ENCODE data around the gene RNGTT.
A peak's percentile ranks its signal among the peaks of the same experiment; 100 is the strongest.

Gene RNGTT

DNA sequence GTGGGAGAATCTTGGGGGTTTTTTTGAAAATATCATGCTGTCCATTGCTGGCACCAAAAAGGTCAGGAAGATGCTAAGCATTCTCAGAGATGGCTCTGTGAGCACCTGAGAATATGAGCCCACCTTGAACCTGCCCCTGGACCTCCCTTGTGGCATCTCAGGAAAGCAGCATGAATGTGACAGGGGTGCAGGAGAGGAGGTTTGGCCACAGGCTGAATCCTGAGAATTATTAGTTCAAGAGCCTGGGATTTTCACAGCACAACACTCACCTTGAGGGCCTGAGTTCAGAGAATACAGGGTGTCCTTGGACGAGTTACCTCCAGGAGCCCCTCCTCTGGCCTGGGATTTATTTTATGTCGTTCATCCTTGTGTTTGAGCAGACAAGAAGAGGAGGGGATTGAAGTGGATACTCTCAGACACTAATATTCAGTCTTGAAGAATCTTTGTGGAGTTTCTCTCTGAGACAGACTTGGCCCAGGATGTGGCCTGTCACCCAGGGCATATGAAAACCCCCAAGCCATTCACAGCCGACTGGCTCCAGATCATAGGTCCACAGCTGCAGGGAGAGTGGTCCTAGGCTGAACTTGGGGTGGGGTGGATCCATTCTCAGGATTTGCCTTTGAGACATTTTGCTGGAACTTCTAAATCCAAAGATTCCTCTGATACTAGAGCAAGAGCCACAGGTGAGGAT lies 390.8 kb downstream of the RNGTT start:
- Histone ChIP-seq H3K27me3 (ENCODE audit: control insufficient read depth in 1 of 2, insufficient read depth in 2 of 2, low read length in 2 of 2) (no peaks in the 10 kb centered on the region), H3K27ac (ENCODE audit: low read length) (no peak overlapping the region), H3K4me3 (ENCODE audit: low read length in 2 of 2) (no peak overlapping the region), H3K9me3 (ENCODE audit: control insufficient read depth in 2 of 2, low read length in 2 of 2) (no peaks in the 10 kb centered on the region), H3K9ac (ENCODE audit: low read length in 2 of 2) (no peak overlapping the region), H3K4me1 (ENCODE audit: control insufficient read depth, insufficient read depth, low read length) (no peaks in the 10 kb centered on the region), H3K36me3 (ENCODE audit: control insufficient read depth in 2 of 2, insufficient read depth in 2 of 2, low read length in 2 of 2) (no peaks in the 10 kb centered on the region)

DNA sequence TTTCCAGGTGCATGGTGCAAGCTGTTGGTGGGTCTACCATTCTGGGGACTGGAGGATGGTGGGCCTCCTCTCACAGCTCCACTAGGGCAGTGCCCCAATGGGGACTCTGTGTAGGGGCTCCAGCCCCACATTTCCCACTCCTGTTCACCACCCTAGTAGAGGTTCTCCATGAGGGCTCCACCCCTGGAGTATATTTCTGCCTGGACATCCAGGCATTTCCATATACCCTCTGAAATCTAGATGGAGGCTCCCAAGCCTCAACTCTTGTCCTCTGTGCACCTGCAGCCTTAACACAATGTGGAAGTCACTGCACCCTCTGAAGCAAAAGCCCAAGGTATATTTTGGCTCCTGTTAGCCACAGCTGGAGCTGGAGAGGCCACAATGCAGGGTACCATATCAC lies 393.5 kb downstream of the RNGTT start:
- H3K27ac ChIP-seq (ENCODE audit: low read length), result no peak overlapping the region
- no peaks in the 10 kb centered on the region for H3K9me3 ChIP-seq (ENCODE audit: control insufficient read depth in 2 of 2, low read length in 2 of 2)
- H3K4me1 ChIP-seq (ENCODE audit: control insufficient read depth, insufficient read depth, low read length), result no peaks in the 10 kb centered on the region
- no peaks in the 10 kb centered on the region for H3K36me3 ChIP-seq (ENCODE audit: control insufficient read depth in 2 of 2, insufficient read depth in 2 of 2, low read length in 2 of 2)
- H3K9ac ChIP-seq (ENCODE audit: low read length in 2 of 2), result no peak overlapping the region
- H3K27me3 ChIP-seq (ENCODE audit: control insufficient read depth in 1 of 2, insufficient read depth in 2 of 2, low read length in 2 of 2), result no peaks in the 10 kb centered on the region
- no peak overlapping the region for H3K4me3 ChIP-seq (ENCODE audit: low read length in 2 of 2)

DNA sequence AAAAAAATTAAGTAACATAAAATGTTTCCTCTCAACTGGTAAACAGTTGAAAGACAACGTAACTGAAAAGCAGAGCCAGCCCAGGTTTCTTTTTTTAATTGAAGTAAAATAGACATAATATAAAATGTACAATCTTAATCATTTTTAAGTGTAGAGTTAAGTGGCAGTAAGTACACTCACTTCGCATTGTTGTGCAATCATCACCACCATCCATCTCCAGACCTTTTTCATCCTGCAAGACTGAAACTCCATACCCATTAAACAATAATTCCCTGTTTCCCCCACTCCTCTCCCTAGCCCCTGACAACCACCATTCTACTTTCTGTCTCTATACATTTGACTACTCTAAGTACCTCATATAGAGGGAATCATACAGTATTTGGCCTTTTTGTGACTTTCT lies 395.7 kb downstream of the RNGTT start:
- Histone ChIP-seq H3K27me3 (ENCODE audit: control insufficient read depth in 1 of 2, insufficient read depth in 2 of 2, low read length in 2 of 2) (no peaks in the 10 kb centered on the region), H3K9me3 (ENCODE audit: control insufficient read depth in 2 of 2, low read length in 2 of 2) (no peaks in the 10 kb centered on the region), H3K4me3 (ENCODE audit: low read length in 2 of 2) (no peak overlapping the region), H3K27ac (ENCODE audit: low read length) (no peak overlapping the region), H3K36me3 (ENCODE audit: control insufficient read depth in 2 of 2, insufficient read depth in 2 of 2, low read length in 2 of 2) (no peaks in the 10 kb centered on the region), H3K4me1 (ENCODE audit: control insufficient read depth, insufficient read depth, low read length) (peaks cover 2% of the 10 kb centered on the region), H3K9ac (ENCODE audit: low read length in 2 of 2) (no peak overlapping the region)

DNA sequence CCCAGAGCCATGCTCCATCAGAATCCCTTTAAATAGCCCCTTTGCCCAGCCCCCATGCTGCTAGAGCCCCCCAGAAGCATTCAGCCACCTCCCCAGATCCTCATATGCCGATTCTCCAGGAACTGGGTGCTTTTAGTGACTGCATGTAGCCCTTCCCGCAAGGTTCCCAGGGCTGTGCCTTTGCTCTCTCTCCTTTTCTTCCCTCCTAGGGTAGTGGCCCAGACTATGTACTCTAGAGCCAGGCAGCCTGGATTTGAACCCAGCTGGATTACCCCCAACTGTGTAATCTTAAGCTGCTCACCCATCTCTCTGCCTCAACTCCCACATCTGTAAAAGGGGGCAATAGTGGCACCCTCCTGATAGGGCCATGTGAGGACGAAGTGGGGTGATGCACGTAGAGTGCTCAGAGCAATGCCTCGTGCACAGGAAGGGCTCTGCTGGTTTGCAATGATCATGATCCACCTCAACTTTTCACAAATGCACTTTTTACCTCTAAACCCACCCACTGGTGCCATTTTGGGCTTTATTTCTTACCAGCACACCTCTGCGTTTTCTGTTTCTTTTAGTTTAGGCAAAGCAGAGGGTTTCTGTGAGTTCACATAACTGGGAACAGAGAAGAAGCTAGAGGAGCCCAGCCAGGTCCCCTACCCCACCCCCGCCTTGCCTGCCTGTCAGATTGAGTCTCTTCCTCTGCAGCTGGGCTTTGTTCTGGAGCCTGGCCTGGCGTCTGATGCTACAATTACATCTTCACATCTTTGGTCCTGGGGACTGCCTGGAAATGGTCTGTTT lies 396.5 kb downstream of the RNGTT start:
- Histone ChIP-seq H3K27me3 (ENCODE audit: control insufficient read depth in 1 of 2, insufficient read depth in 2 of 2, low read length in 2 of 2) (no peaks in the 10 kb centered on the region), H3K4me3 (ENCODE audit: low read length in 2 of 2) (no peak overlapping the region), H3K27ac (ENCODE audit: low read length) (no peak overlapping the region), H3K9me3 (ENCODE audit: control insufficient read depth in 2 of 2, low read length in 2 of 2) (no peaks in the 10 kb centered on the region), H3K36me3 (ENCODE audit: control insufficient read depth in 2 of 2, insufficient read depth in 2 of 2, low read length in 2 of 2) (no peaks in the 10 kb centered on the region), H3K4me1 (ENCODE audit: control insufficient read depth, insufficient read depth, low read length) (peaks cover 2% of the 10 kb centered on the region), H3K9ac (ENCODE audit: low read length in 2 of 2) (no peak overlapping the region)

DNA sequence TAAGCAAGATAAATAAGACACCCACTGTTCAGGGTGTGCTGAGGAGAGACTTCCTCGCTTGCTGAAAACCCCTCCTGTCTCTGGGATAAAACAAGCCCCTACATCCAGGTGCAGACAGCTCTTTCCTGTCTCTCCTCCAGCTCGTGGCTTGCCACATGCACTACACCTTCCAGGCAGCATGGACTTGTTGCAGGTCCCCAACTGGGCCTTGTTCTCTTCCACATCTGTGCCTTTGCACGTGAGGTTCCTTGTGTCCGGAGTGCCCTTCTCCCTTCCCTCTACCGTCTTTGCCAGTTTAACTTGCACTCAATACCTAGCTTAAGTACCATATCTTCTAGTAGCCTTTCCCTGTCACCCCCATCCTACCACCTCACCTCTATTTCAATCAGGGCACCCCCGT lies 397.6 kb downstream of the RNGTT start:
- no peaks in the 10 kb centered on the region for H3K27me3 ChIP-seq (ENCODE audit: control insufficient read depth in 1 of 2, insufficient read depth in 2 of 2, low read length in 2 of 2)
- no peaks in the 10 kb centered on the region for H3K36me3 ChIP-seq (ENCODE audit: control insufficient read depth in 2 of 2, insufficient read depth in 2 of 2, low read length in 2 of 2)
- peaks cover 2% of the 10 kb centered on the region for H3K4me1 ChIP-seq (ENCODE audit: control insufficient read depth, insufficient read depth, low read length)
- H3K9me3 ChIP-seq (ENCODE audit: control insufficient read depth in 2 of 2, low read length in 2 of 2), result no peaks in the 10 kb centered on the region
- H3K9ac ChIP-seq (ENCODE audit: low read length in 2 of 2), result no peak overlapping the region
- no peak overlapping the region for H3K27ac ChIP-seq (ENCODE audit: low read length)
- H3K4me3 ChIP-seq (ENCODE audit: low read length in 2 of 2), result no peak overlapping the region

DNA sequence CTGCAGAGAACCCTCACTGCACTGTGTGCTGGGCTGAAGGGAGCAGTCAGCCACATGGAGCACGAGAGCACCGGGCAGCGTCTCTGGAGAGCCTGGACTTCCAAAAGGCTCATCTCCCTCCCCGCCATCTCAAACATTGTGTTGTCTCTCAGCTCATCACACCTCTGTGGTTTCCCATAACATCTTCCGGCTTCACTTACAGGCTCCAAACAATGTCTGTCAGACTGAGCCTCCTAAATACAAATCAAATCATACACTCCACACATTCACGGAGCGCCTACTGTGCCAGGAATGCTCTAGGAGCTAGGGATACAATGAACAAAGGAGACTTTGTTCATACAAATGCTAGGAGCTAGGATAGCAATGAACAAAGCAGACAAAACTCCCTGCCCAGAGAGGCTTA lies 398.0 kb downstream of the RNGTT start:
- H3K9me3 ChIP-seq (ENCODE audit: control insufficient read depth in 2 of 2, low read length in 2 of 2), result no peaks in the 10 kb centered on the region
- H3K27ac ChIP-seq (ENCODE audit: low read length), result no peak overlapping the region
- no peaks in the 10 kb centered on the region for H3K27me3 ChIP-seq (ENCODE audit: control insufficient read depth in 1 of 2, insufficient read depth in 2 of 2, low read length in 2 of 2)
- H3K4me1 ChIP-seq (ENCODE audit: control insufficient read depth, insufficient read depth, low read length), result peaks cover 2% of the 10 kb centered on the region
- no peak overlapping the region for H3K4me3 ChIP-seq (ENCODE audit: low read length in 2 of 2)
- H3K9ac ChIP-seq (ENCODE audit: low read length in 2 of 2), result no peak overlapping the region
- H3K36me3 ChIP-seq (ENCODE audit: control insufficient read depth in 2 of 2, insufficient read depth in 2 of 2, low read length in 2 of 2), result no peaks in the 10 kb centered on the region

DNA sequence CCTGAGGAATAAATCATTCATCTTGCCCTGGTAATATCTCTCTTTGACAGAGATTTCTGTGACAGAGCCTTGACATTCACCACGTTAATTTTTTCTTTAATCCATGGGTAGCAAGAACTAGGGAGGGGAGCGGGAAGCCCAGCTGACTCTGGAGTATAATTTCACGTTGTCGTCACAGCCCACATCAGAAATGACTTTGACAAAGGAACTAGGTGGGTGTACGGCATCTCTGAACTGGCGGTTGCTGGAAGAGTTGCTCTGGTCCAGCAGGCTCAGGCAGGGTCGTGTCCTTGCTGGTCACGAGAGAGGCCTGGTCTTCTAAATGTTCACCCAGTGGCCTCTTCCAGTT lies 400.2 kb downstream of the RNGTT start:
- no peak overlapping the region for H3K4me3 ChIP-seq (ENCODE audit: low read length in 2 of 2)
- H3K4me1 ChIP-seq (ENCODE audit: control insufficient read depth, insufficient read depth, low read length), result peaks cover 2% of the 10 kb centered on the region
- H3K9me3 ChIP-seq (ENCODE audit: control insufficient read depth in 2 of 2, low read length in 2 of 2), result no peaks in the 10 kb centered on the region
- no peaks in the 10 kb centered on the region for H3K36me3 ChIP-seq (ENCODE audit: control insufficient read depth in 2 of 2, insufficient read depth in 2 of 2, low read length in 2 of 2)
- no peak overlapping the region for H3K27ac ChIP-seq (ENCODE audit: low read length)
- no peak overlapping the region for H3K9ac ChIP-seq (ENCODE audit: low read length in 2 of 2)
- H3K27me3 ChIP-seq (ENCODE audit: control insufficient read depth in 1 of 2, insufficient read depth in 2 of 2, low read length in 2 of 2), result no peaks in the 10 kb centered on the region

DNA sequence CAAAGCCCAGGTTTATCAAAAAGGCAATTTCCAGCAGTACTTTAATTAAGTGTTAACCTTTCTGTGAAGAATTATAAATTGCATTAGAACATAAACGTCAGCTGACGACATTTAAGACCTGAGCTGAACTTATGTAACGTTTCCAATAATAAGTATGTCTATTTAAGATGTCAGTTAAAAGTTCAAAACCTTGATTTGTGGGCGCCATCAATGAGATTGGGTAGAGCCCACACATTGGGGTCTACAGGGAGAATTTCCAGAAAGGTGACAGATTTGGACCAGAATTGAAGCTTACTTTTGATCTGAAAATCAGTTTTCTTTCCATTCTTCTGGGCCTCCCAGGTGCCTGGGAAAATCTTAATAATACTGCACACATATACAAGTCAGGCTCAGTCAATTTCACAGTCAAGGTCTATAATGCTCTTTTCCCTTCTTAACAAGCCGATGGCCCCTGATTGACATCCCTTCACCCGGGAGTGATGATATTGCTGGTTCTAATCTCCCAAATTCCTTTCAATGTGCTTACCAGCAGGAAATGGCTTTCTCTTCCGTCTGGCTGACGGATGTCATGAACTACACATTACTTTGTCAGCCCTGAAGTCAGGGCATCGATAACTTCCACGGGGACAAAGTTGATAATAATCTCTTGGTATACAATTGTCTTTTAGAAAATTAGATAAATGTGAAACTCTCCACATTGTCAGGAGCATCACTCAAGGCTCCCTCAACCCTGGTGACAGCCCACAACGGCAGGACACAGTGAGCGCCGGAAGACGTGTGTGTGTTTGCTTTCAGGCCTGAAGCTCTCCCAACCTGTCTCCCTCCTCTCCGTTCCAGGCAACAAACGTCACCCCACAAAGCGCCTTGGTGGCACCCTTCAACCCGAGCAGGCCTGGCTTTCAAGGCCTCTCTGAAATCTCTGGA lies 400.8 kb downstream of the RNGTT start:
- Histone ChIP-seq H3K27me3 (ENCODE audit: control insufficient read depth in 1 of 2, insufficient read depth in 2 of 2, low read length in 2 of 2) (no peaks in the 10 kb centered on the region), H3K9me3 (ENCODE audit: control insufficient read depth in 2 of 2, low read length in 2 of 2) (no peaks in the 10 kb centered on the region), H3K4me3 (ENCODE audit: low read length in 2 of 2) (no peak overlapping the region), H3K4me1 (ENCODE audit: control insufficient read depth, insufficient read depth, low read length) (peaks cover 2% of the 10 kb centered on the region), H3K9ac (ENCODE audit: low read length in 2 of 2) (no peak overlapping the region), H3K27ac (ENCODE audit: low read length) (peak overlapping the region; percentile 53), H3K36me3 (ENCODE audit: control insufficient read depth in 2 of 2, insufficient read depth in 2 of 2, low read length in 2 of 2) (no peaks in the 10 kb centered on the region)

DNA sequence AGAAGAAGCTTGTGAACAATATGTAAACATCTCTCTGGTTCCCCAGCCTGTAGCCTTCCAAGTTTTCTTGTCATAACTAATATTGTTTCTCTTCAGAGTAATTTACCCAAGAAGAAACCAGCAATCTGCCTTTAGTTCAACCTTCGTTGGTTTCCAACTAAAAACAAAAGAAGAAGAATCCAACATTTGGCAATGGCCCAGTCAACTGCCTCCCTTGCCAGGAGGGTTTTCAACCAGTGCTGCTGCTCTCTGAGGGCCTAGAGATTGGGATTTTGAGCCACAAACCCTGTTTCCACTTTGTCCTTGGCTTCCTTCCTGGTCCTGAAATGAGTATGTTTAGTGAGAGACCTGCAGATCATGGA lies 401.5 kb downstream of the RNGTT start:
- H3K27ac ChIP-seq (ENCODE audit: low read length), result peak overlapping the region; percentile 53
- H3K4me1 ChIP-seq (ENCODE audit: control insufficient read depth, insufficient read depth, low read length), result peaks cover 2% of the 10 kb centered on the region
- H3K36me3 ChIP-seq (ENCODE audit: control insufficient read depth in 2 of 2, insufficient read depth in 2 of 2, low read length in 2 of 2), result no peaks in the 10 kb centered on the region
- H3K4me3 ChIP-seq (ENCODE audit: low read length in 2 of 2), result peak overlapping the region in 1 of 2 donors; percentile 52
- H3K9ac ChIP-seq (ENCODE audit: low read length in 2 of 2), result no peak overlapping the region
- no peaks in the 10 kb centered on the region for H3K9me3 ChIP-seq (ENCODE audit: control insufficient read depth in 2 of 2, low read length in 2 of 2)
- H3K27me3 ChIP-seq (ENCODE audit: control insufficient read depth in 1 of 2, insufficient read depth in 2 of 2, low read length in 2 of 2), result no peaks in the 10 kb centered on the region

DNA sequence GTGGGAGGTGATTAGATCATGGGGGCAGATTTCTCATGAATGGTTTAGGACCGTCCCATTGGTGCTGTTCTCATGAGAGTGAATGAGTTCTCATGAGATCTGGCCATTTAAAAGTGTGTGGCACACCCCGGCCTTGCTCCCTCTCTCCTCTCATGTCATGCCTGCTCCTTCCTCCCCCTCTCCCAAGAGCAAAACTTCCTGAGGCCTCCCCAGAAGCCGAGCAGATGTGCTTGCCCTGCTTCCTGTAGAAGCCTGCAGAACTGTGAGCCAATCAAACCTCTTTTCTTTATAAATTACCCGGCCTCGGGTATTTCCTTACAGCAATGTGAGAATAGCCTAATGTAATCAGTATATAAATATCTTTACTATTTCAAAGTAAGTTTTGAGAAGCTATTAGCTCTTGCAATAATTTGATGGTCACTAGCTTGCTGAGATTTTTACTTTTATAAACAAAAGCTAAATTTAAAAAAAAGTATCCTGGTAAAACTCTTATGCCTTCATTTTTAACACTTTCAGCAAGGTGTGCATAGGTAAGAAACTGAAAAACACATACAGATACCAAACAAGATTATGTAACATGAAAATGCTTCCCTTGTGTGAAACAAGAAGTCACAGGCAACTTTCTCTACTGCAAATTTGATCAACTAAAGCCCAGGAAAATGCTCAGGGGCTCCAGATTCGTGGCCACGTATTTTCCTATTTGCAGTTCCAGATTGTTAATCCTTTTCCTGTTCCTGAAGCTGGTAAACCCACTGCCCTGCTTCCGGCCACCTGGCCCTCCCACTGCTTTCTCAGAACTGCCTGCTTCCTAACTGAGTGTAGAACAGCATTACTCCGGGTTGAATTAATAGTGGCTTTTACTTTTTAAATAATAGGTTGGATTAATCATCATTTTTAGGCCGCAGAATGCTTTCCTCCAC lies 402.1 kb downstream of the RNGTT start:
- Histone ChIP-seq H3K9me3 (ENCODE audit: control insufficient read depth in 2 of 2, low read length in 2 of 2) (no peaks in the 10 kb centered on the region), H3K27me3 (ENCODE audit: control insufficient read depth in 1 of 2, insufficient read depth in 2 of 2, low read length in 2 of 2) (no peaks in the 10 kb centered on the region), H3K9ac (ENCODE audit: low read length in 2 of 2) (no peak overlapping the region), H3K27ac (ENCODE audit: low read length) (peak overlapping the region; percentile 53), H3K4me1 (ENCODE audit: control insufficient read depth, insufficient read depth, low read length) (peaks cover 2% of the 10 kb centered on the region), H3K36me3 (ENCODE audit: control insufficient read depth in 2 of 2, insufficient read depth in 2 of 2, low read length in 2 of 2) (no peaks in the 10 kb centered on the region), H3K4me3 (ENCODE audit: low read length in 2 of 2) (peak overlapping the region in 1 of 2 donors; percentile 35)

Data from stomach smooth muscle (tissue), 2 donors.